OCI-M1 (cell line): ENCODE data around the gene CPT1B.

Experiments
- DNase-seq: peaks from one replicate; lab custom pipeline; 2025; lab: John Stamatoyannopoulos, UW

The CPT1B gene

GRCh38 chr22:50585781-50586180 lies 7.6 kb upstream of the CPT1B start:
- DNase-seq: no peak

GRCh38 chr22:50585238-50585637 lies 7.0 kb upstream of the CPT1B start:
- no peak for DNase-seq

GRCh38 chr22:50584106-50585096 lies 6.2 kb upstream of the CPT1B start:
- no peak for DNase-seq

- no peak for DNase-seq
Observed at GRCh38 chr22:50583294-50583861, 5.2 kb upstream of the CPT1B start.

GRCh38 chr22:50582493-50583293 lies 4.5 kb upstream of the CPT1B start, which contains the start of gene CHKB:
CHKB (minus strand) TSS chr22:50582849; CDS start chr22:50582781, 68 bp downstream.
- peak; percentile 99 for DNase-seq

GRCh38 chr22:50581950-50582492 lies 3.8 kb upstream of the CPT1B start:
- peak; percentile 44 for DNase-seq

- no peak for DNase-seq
Observed at GRCh38 chr22:50581031-50581949, 3.1 kb upstream of the CPT1B start.

- DNase-seq: no peak
Observed at GRCh38 chr22:50579752-50580151, 1.5 kb upstream of the CPT1B start.

GRCh38 chr22:50578776-50579310 lies 616 bp upstream of the CPT1B start:
- DNase-seq: no peak

- no peak for DNase-seq
Observed at GRCh38 chr22:50577697-50577986, 585 bp downstream of the CPT1B start.

- no peak for DNase-seq
Observed at GRCh38 chr22:50576806-50577696, 1.2 kb downstream of the CPT1B start.

GRCh38 chr22:50576070-50576469 lies 2.2 kb downstream of the CPT1B start:
- peak; percentile 49 for DNase-seq

- DNase-seq: no peak
Observed at GRCh38 chr22:50575426-50575941, 2.7 kb downstream of the CPT1B start.

GRCh38 chr22:50574383-50574755 lies 3.9 kb downstream of the CPT1B start:
- no peak for DNase-seq

- no peak for DNase-seq
Observed at GRCh38 chr22:50573491-50574382, 4.5 kb downstream of the CPT1B start.

- DNase-seq: no peak
Observed at GRCh38 chr22:50572965-50573364, 5.3 kb downstream of the CPT1B start.

GRCh38 chr22:50571264-50572175 lies 6.7 kb downstream of the CPT1B start:
- DNase-seq: no peak

- no peak for DNase-seq
Observed at GRCh38 chr22:50570861-50571260, 7.4 kb downstream of the CPT1B start.
